HL-60 (cell line): ENCODE data around the gene SEL1L.

ENCODE experiments used
- DNase-seq, 2 experiments: peaks; one replicate each; pipeline ENCODE4 v3.0.0-alpha.2; 2010 to 2020; ENCODE audit warnings: low read depth in 1 of 2, low spot score in 1 of 2
- H3K27ac ChIP-seq: fragments of 250-450 bp; sonication (Bioruptor Pico); replicated peaks from 2 replicates; pipeline ENCODE4 v1.5.1; 2020; ENCODE audit warnings: mild to moderate bottlenecking, moderate library complexity
- H3K27me3 ChIP-seq: fragments of 250-450 bp; sonication (Bioruptor Pico); 2 replicates; pipeline ENCODE4 v1.5.1; 2021; ENCODE audit warnings: mild to moderate bottlenecking, moderate library complexity; ENCODE audit not compliant: insufficient read depth, poor library complexity, severe bottlenecking
- H3K4me3 ChIP-seq: replicated peaks from 2 replicates; pipeline ENCODE4 v1.5.1; 2011; ENCODE audit warnings: mild to moderate bottlenecking, control low read depth, low read length; ENCODE audit not compliant: insufficient read depth
- CTCF ChIP-seq: IDR thresholded peaks from one replicate; pipeline ENCODE4 v1.5.1; 2011; ENCODE audit warnings: low read length, control low read depth, inconsistent platforms; ENCODE audit not compliant: insufficient read depth
- GABPA ChIP-seq: IDR thresholded peaks from 2 replicates; pipeline ENCODE4 v1.6.1; 2012; ENCODE audit warnings: low read depth
- POLR2AphosphoS5 ChIP-seq: IDR thresholded peaks from 2 replicates; pipeline ENCODE4 v1.6.1; 2012; ENCODE audit warnings: low read depth
- SPI1 ChIP-seq: IDR thresholded peaks from 2 replicates; pipeline ENCODE4 v1.6.1; 2012; ENCODE audit warnings: low read depth, mild to moderate bottlenecking, borderline replicate concordance
- TF ChIP-seq, protein P1 (sequence below): IDR thresholded peaks from 2 replicates; pipeline ENCODE4 v1.6.1; 2012; ENCODE audit warnings: low read depth; ENCODE audit not compliant: insufficient replicate concordance

SEL1L gene

DNA sequence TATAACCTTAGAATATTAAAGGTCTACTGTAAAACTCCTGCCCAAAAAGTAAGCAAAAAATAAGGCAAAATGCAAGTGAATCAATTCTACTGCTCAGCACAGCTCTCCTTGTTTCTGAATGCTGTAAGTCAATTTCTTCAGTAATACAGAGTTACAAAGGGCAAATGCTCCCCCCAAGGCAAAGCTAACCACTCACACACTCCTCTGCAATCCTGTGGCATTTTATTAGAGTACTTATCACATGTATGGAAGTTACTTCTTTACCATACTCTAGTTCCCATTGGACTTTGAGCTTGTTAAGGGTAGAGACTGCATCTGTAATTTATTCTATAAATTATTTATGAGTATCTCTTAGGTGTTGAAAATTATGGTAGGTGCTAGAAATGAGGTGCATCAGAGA lies 27.2 kb downstream of the SEL1L start:
- no peaks in the 10 kb centered on the region for H3K27me3 ChIP-seq
- no peak overlapping the region for H3K27ac ChIP-seq
- DNase-seq, result no peak
- TF ChIP-seq GABPA, result no peak
- TF ChIP-seq, protein P1, sequence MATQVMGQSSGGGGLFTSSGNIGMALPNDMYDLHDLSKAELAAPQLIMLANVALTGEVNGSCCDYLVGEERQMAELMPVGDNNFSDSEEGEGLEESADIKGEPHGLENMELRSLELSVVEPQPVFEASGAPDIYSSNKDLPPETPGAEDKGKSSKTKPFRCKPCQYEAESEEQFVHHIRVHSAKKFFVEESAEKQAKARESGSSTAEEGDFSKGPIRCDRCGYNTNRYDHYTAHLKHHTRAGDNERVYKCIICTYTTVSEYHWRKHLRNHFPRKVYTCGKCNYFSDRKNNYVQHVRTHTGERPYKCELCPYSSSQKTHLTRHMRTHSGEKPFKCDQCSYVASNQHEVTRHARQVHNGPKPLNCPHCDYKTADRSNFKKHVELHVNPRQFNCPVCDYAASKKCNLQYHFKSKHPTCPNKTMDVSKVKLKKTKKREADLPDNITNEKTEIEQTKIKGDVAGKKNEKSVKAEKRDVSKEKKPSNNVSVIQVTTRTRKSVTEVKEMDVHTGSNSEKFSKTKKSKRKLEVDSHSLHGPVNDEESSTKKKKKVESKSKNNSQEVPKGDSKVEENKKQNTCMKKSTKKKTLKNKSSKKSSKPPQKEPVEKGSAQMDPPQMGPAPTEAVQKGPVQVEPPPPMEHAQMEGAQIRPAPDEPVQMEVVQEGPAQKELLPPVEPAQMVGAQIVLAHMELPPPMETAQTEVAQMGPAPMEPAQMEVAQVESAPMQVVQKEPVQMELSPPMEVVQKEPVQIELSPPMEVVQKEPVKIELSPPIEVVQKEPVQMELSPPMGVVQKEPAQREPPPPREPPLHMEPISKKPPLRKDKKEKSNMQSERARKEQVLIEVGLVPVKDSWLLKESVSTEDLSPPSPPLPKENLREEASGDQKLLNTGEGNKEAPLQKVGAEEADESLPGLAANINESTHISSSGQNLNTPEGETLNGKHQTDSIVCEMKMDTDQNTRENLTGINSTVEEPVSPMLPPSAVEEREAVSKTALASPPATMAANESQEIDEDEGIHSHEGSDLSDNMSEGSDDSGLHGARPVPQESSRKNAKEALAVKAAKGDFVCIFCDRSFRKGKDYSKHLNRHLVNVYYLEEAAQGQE, result no peak
- TF ChIP-seq POLR2AphosphoS5, result no peak
- TF ChIP-seq SPI1, result no peak
- no peak for TF ChIP-seq CTCF
- H3K4me3 ChIP-seq, result no peak overlapping the region

DNA sequence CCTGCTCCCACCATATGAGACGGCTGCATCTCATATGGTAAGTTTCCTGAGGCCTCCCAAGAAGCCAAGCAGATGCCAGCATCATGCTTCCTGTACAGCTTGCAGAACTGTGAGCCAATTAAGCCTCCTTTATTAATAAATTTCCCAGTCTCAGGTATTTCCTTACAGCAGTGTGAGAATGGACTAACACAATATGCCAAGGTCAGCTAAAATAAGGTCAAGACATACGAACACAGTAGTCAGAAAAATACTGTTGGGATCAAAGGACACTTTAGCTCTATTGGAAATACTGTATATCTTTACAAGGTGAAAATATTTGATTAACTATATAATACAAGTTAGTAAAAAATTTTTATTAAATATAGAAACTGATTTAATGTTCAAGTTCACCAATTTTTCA lies 28.8 kb downstream of the SEL1L start:
- Histone ChIP-seq H3K4me3 (no peak overlapping the region), H3K27ac (no peak overlapping the region), H3K27me3 (no peaks in the 10 kb centered on the region)
- DNase-seq, result no peak
- TF ChIP-seq POLR2AphosphoS5, result no peak
- no peak for TF ChIP-seq SPI1
- TF ChIP-seq, protein P1, result no peak
- TF ChIP-seq CTCF, result no peak
- TF ChIP-seq GABPA, result no peak

DNA sequence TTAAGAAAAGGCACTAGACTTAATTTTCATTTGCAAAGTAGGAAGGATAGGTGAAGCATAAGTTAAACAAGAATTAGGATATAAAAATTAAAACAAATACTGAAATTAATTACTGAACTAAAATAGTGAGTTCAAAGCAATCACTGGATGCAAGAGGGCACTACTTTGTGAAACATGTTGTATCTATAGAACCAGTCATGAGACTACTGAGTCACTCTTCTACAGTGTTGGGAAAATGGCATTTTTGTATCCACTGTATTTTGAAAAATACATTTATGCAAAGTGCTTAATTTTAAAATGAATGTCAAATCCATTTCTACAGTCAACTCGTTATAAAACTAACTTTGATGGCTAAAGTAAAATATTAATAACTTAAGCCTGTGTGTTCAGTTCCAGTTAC lies 47.9 kb downstream of the SEL1L start:
- no peak for DNase-seq
- no peak overlapping the region for H3K4me3 ChIP-seq
- no peak overlapping the region for H3K27ac ChIP-seq
- no peaks in the 10 kb centered on the region for H3K27me3 ChIP-seq
- TF ChIP-seq GABPA, result no peak
- no peak for TF ChIP-seq CTCF

DNA sequence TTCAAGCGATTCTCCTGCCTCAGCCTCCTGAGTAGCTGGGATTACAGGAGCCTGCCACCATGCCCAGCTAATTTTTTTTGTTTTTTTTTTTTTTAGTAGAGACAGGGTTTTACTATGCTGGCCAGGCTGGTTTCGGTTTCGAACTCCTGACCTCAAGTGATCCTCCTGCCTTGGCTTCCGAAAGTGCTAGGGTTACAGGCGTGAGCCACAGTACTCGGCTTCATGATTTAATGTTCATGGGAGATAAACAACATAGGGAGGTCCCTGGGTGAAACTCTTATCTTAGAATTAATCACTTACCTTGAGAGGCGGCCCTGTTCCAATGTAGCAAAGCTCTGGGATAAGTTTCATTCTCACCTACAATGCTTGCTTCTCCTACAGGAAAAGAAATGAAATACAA lies 48.3 kb downstream of the SEL1L start:
- TF ChIP-seq, protein P1, result no peak
- no peak for TF ChIP-seq POLR2AphosphoS5
- TF ChIP-seq CTCF, result no peak
- TF ChIP-seq SPI1, result no peak
- TF ChIP-seq GABPA, result no peak
- H3K27ac ChIP-seq, result no peak overlapping the region
- no peak overlapping the region for H3K4me3 ChIP-seq
- no peak for DNase-seq
- H3K27me3 ChIP-seq, result no peaks in the 10 kb centered on the region
